A549 (cell line): ENCODE results near the gene ZBTB42. TPM values are rescaled to one million over a fixed set of nuclear protein-coding genes. Genes with fewer than 3 reads are reported as not detected.

Experiments
- ATAC-seq, 2 experiments: fragments of 200-7000 bp in 1 of 2; fragments of >200 bp in 1 of 2; cut with Nextera tagmentation in 1 of 2; cut with Tn5 transposase in 1 of 2; 3 replicates each; pipeline versions ENCODE4 v1.8.0 to v1.9.1; 2018 to 2020; ENCODE audit warnings: mild to moderate bottlenecking in 1 of 2, moderate library complexity in 1 of 2
- CTCF ChIA-PET: fragments of 300-600 bp; sonication (Branson Sonifier 250); formaldehyde crosslinking; extraction: SDS; loops from one replicate; lab custom pipeline; 2021; ENCODE audit warnings: antibody characterized with exemption, inconsistent platforms; lab: Yijun Ruan, JAX
- POLR2A ChIA-PET: fragments of 350-600 bp; formaldehyde crosslinking; extraction: SDS; loops from one replicate; lab custom pipeline; 2021; ENCODE audit warnings: antibody characterized with exemption, inconsistent platforms; lab: Yijun Ruan, JAX
- DNase-seq, 2 experiments: peaks; one replicate each; pipeline versions ENCODE4 v3.0.0 to v3.0.0-alpha.2; 2011 to 2016; ENCODE audit warnings: low read depth in 1 of 2, low spot score in 1 of 2
- FAIRE-seq: peaks from 2 replicates; lab custom pipeline; 2011; peaks lifted over from hg19 to GRCh38; lab: Jason Lieb, UNC
- H3K27ac ChIP-seq, 2 experiments: fragments of >200 bp; sonication (Bioruptor Twin); formaldehyde crosslinking; 3 replicates each; pipeline ENCODE4 v1.5.1; 2016 to 2017
- H3K4me1 ChIP-seq: fragments of >200 bp; sonication (Bioruptor Twin); formaldehyde crosslinking; 3 replicates; pipeline ENCODE4 v1.6.1; 2016
- H3K4me2 ChIP-seq: fragments of >200 bp; sonication (Bioruptor Twin); formaldehyde crosslinking; 3 replicates; pipeline ENCODE4 v1.6.1; 2016
- H3K4me3 ChIP-seq: fragments of >200 bp; sonication (Bioruptor Twin); formaldehyde crosslinking; 3 replicates; pipeline ENCODE4 v1.5.1; 2016
- H3K9me3 ChIP-seq: fragments of >200 bp; sonication (Bioruptor Twin); formaldehyde crosslinking; 3 replicates; pipeline ENCODE4 v1.6.1; 2016
- CEBPB ChIP-seq, 2 experiments: fragments of >200 bp in 1 of 2; sonication (Bioruptor Twin) in 1 of 2; formaldehyde crosslinking in 1 of 2; IDR thresholded peaks; 2 replicates each; pipeline ENCODE4 v1.6.1; 2012 to 2016
- E2F6 ChIP-seq: IDR thresholded peaks from 2 replicates; pipeline ENCODE4 v1.6.1; 2012; ENCODE audit warnings: low read depth, borderline replicate concordance
- EHF ChIP-seq: fragments of 250-450 bp; sonication (Bioruptor Pico); IDR thresholded peaks from 2 replicates; pipeline ENCODE4 v1.5.0; 2020; ENCODE audit warnings: mild to moderate bottlenecking
- ESRRA ChIP-seq: fragments of 150-350 bp; IDR thresholded peaks from 2 replicates; pipeline ENCODE4 v1.6.1; 2014; ENCODE audit warnings: mild to moderate bottlenecking, low read length, borderline replicate concordance
- FOSL2 ChIP-seq, 2 experiments: fragments of 450-650 bp in 1 of 2; fragments of >200 bp in 1 of 2; sonication (Bioruptor Twin) in 1 of 2; formaldehyde crosslinking; IDR thresholded peaks; 2 replicates each; pipeline versions ENCODE4 v1.5.0 to v1.6.1; 2016 to 2020; ENCODE audit warnings: mild to moderate bottlenecking in 1 of 2, moderate library complexity in 1 of 2
- FOXS1 ChIP-seq: fragments of 250-450 bp; sonication (Bioruptor Pico); IDR thresholded peaks from 2 replicates; pipeline ENCODE4 v1.5.0; 2020; ENCODE audit warnings: mild to moderate bottlenecking, moderate library complexity
- GATA3 ChIP-seq: IDR thresholded peaks from 2 replicates; pipeline ENCODE4 v1.6.1; 2012; ENCODE audit warnings: borderline replicate concordance
- HES2 ChIP-seq: fragments of >200 bp; sonication (Bioruptor Twin); formaldehyde crosslinking; IDR thresholded peaks from 2 replicates; pipeline ENCODE4 v1.6.1; 2016
- JUN ChIP-seq, 2 experiments: fragments of >200 bp; sonication (Bioruptor Twin); formaldehyde crosslinking; IDR thresholded peaks; 2 replicates in 1 of 2; 3 replicates in 1 of 2; pipeline ENCODE4 v1.6.1; 2016 to 2017
- JUNB ChIP-seq: fragments of >200 bp; sonication (Bioruptor Twin); formaldehyde crosslinking; IDR thresholded peaks from 2 replicates; pipeline ENCODE4 v1.6.1; 2016
- KDM5A ChIP-seq: fragments of 200-600 bp; sonication (generic); IDR thresholded peaks from 2 replicates; pipeline ENCODE4 v1.6.1; 2016; ENCODE audit warnings: antibody characterized with exemption, mild to moderate bottlenecking
- NPAS2 ChIP-seq: fragments of 250-450 bp; sonication (Bioruptor Pico); IDR thresholded peaks from 2 replicates; pipeline ENCODE4 v1.8.0; 2022; ENCODE audit warnings: mild to moderate bottlenecking, moderate library complexity, borderline replicate concordance
- RARB ChIP-seq: fragments of 250-450 bp; sonication (Bioruptor Pico); IDR thresholded peaks from 2 replicates; pipeline ENCODE4 v1.8.0; 2021; ENCODE audit warnings: mild to moderate bottlenecking, moderate library complexity
- RFX5 ChIP-seq: fragments of 450-650 bp; IDR thresholded peaks from 2 replicates; pipeline ENCODE4 v1.7.1; 2014; ENCODE audit warnings: antibody characterized with exemption, mild to moderate bottlenecking, moderate library complexity
- SMC3 ChIP-seq: fragments of >200 bp; sonication (Bioruptor Twin); formaldehyde crosslinking; IDR thresholded peaks from 3 replicates; pipeline ENCODE4 v1.6.1; 2018; ENCODE audit warnings: inconsistent platforms
- SREBF2 ChIP-seq: fragments of 450-650 bp; IDR thresholded peaks from 2 replicates; pipeline ENCODE4 v1.6.1; 2014; ENCODE audit warnings: mild to moderate bottlenecking, moderate library complexity
- TFCP2L1 ChIP-seq: fragments of 250-450 bp; sonication (Bioruptor Pico); IDR thresholded peaks from 2 replicates; pipeline ENCODE4 v1.5.0; 2021; ENCODE audit warnings: mild to moderate bottlenecking
- ZNF302 ChIP-seq: fragments of 250-450 bp; sonication (Bioruptor Pico); IDR thresholded peaks from 2 replicates; pipeline ENCODE4 v1.9.0; 2021; ENCODE audit warnings: inconsistent platforms, mild to moderate bottlenecking, moderate library complexity
- ZSCAN20 ChIP-seq: fragments of 250-450 bp; sonication (Bioruptor Pico); IDR thresholded peaks from 2 replicates; pipeline ENCODE4 v1.8.0; 2022; ENCODE audit warnings: mild to moderate bottlenecking, moderate library complexity
- WGBS: methylation state at CpG from one replicate; pipeline ENCODE4 v1.1.6; 2017; ENCODE audit errors: missing lambda C conversion rate; 5-methylcytosine and 5-hydroxymethylcytosine counted together
- polyA plus RNA-seq, 4 experiments: library from polyadenylated mRNA; depleted of rRNA in 3 of 4; stranded (reverse); fragments of >200 nt; fragmentation: RNase III in 1 of 4; extraction: RNeasy Plus Mini Kit Qiagen cat#74134 plus additional on column Dnase treatment in 1 of 4; gene quantifications; 2 replicates in 3 of 4; 3 replicates in 1 of 4; pipeline ENCODE4 v1.2.3, GENCODE V29; 2011 to 2017
- TF ChIP-seq, protein P1 (sequence below): fragments of 200-600 bp; sonication (generic); IDR thresholded peaks from 2 replicates; pipeline ENCODE4 v1.6.1; 2016; ENCODE audit warnings: antibody characterized with exemption, mild to moderate bottlenecking, moderate library complexity
- TF ChIP-seq, protein P2 (sequence below): IDR thresholded peaks from 2 replicates; pipeline ENCODE4 v1.6.1; 2012
- TF ChIP-seq, protein P3 (sequence below): fragments of >200 bp; sonication (Bioruptor Twin); formaldehyde crosslinking; IDR thresholded peaks from 3 replicates; pipeline ENCODE4 v1.5.1; 2016

Gene ZBTB42
- polyA plus RNA-seq, 2 of the 4 experiments (the other 2 are of a cell fraction), result 1.6 to 2.6 TPM

DNA sequence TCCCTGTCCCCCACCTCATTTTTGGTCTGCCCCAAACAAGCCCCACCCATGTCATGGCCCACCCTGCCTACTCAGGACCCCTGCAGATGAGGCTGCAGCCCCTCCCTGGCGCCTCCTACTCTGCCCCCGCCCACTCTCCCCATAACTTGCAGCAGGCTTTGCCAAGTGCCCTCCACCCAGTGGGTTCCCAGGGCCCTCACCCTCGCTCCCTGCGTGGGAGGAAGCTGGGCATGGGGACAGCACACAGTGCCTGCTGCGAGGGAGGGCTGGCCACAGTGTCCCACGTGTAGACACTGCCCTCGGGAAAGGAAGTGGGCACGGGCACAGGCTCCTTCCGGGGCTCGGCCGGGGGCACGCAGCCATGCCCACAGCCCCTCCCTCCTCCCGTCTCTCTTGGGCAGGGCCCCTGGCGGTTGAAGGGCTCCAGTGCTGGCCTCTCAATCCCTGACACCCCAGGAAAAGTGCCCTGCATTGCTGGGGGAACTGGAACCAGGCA, 14.8 kb upstream of the ZBTB42 start:
- Histone ChIP-seq H3K4me2 (no peak overlapping the region), H3K9me3 (no peaks in the 10 kb centered on the region), H3K27ac (no peak overlapping the region), H3K4me1 (0 out of 3 replicates have a peak, but pooled peaks cover 10% of the 10 kb centered on the region), H3K4me3 (no peak overlapping the region)
- POLR2A ChIA-PET, result no interaction called here
- ATAC-seq, result no peak
- DNase-seq, result no peak
- 100% methylated on average over 2 of the region's 14 CpGs for WGBS
- no peak for FAIRE-seq
- CTCF ChIA-PET, result interaction anchor here (1.1 kb wide), 2 partner anchors 18 to 41 kb away, joined by 3 to 4 read pairs; no protein-coding TSS in a partner anchor
- TF ChIP-seq SREBF2, result no peak
- TF ChIP-seq, protein P1, sequence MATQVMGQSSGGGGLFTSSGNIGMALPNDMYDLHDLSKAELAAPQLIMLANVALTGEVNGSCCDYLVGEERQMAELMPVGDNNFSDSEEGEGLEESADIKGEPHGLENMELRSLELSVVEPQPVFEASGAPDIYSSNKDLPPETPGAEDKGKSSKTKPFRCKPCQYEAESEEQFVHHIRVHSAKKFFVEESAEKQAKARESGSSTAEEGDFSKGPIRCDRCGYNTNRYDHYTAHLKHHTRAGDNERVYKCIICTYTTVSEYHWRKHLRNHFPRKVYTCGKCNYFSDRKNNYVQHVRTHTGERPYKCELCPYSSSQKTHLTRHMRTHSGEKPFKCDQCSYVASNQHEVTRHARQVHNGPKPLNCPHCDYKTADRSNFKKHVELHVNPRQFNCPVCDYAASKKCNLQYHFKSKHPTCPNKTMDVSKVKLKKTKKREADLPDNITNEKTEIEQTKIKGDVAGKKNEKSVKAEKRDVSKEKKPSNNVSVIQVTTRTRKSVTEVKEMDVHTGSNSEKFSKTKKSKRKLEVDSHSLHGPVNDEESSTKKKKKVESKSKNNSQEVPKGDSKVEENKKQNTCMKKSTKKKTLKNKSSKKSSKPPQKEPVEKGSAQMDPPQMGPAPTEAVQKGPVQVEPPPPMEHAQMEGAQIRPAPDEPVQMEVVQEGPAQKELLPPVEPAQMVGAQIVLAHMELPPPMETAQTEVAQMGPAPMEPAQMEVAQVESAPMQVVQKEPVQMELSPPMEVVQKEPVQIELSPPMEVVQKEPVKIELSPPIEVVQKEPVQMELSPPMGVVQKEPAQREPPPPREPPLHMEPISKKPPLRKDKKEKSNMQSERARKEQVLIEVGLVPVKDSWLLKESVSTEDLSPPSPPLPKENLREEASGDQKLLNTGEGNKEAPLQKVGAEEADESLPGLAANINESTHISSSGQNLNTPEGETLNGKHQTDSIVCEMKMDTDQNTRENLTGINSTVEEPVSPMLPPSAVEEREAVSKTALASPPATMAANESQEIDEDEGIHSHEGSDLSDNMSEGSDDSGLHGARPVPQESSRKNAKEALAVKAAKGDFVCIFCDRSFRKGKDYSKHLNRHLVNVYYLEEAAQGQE, result no peak

DNA sequence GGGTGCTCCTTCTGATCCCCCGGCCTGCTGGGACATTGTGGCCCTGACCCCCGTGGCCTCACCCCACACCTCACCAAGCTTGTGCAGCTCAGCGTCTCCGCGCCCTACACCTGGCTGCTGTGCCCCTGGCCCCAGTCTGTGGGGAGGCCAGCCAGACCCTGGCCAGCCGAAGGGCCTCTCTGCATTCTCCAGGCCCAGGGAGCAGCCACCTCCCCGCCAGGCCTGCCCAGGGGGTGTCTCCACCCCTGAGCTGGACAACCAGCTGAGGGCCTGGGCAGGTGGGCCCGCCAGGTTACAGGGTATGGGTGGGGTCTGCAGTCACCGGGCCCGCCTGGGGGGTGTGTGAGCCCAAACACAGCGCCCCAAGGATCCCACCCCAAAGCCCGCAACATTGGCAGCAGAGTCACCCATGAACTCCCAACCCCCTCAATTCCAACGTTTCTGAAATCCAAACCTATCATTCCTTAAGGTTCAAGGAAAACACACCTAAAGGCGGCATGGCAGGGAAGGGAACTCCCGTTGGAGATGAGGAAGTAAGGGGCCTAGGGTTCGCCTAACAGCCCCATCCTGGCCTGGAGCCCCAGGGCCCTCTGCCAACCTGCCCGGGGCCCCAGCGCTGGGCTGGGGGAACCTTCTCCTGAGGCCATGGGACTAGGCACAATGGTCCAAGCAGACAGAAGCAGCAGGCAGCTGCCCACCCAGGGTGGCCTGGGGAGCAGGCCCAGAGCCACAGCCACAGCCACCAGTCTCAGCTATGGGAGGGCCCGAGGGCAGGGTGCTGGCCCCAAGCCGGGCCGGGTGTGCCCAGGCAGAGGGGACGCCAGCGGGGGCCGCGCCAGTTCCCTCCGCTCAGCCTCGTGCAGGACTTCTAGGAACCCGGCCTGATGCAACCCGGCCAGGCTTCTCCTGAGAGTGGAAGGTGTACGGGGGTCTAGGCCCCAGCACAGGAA, 13.9 kb upstream of the ZBTB42 start:
- FAIRE-seq (no peak), DNase-seq (no peak), ATAC-seq (no peak)
- Histone ChIP-seq H3K9me3 (no peaks in the 10 kb centered on the region), H3K4me2 (no peak overlapping the region), H3K27ac (no peak overlapping the region), H3K4me3 (no peak overlapping the region)
- CTCF ChIA-PET, result interaction anchor here (1.1 to 6.1 kb wide), 3 partner anchors 17 to 39 kb away, joined by 4 to 48 read pairs (median 9); no protein-coding TSS in a partner anchor
- POLR2A ChIA-PET, result no interaction called here
- 88% methylated on average over 23 of the region's 30 CpGs for WGBS
- TF ChIP-seq GATA3 (no peak), ZNF302 (no peak), NPAS2 (no peak), JUNB (no peak), JUN (IDR thresholded peaks at IDR 0.05) (no peak)
- TF ChIP-seq, all 56 proteins: peak for 0
- H3K4me1 ChIP-seq, result peaks cover 11% of the 10 kb centered on the region; the same call in 1 of the 3 replicates

DNA sequence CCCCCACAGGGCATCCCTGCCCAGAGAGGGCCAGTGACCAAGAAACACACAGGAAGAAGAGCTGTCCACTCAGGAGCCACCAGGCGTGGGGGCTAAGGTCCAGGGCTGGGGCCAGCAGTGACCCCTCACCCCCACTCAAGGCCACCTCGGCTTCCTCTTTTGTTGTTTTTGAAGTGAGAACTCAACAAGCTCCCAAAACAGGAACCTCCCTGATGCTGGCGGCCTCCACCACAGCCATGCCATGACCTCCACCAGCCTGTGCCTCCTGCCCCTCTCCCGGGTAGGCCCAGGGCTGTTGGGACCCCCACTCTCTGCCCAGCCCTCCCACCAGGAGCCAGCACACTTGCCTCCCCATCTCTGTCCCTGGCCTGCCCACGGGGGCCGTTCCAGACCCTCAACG, 13.2 kb upstream of the ZBTB42 start:
- ChIA-PET POLR2A (no interaction called here), CTCF (interaction anchor here (1.3 to 6.1 kb wide), 3 partner anchors 12 to 38 kb away, joined by 4 to 48 read pairs (median 9); no protein-coding TSS in a partner anchor)
- no peak for DNase-seq
- TF ChIP-seq EHF (CRISPR knock-in tag) (no peak), RFX5 (no peak), TFCP2L1 (CRISPR knock-in tag) (no peak), CEBPB (IDR thresholded peaks at IDR 0.05) (no peak), KDM5A (no peak), ZSCAN20 (CRISPR knock-in tag) (no peak), ESRRA (no peak), FOXS1 (CRISPR knock-in tag) (no peak), HES2 (no peak), FOSL2 (IDR thresholded peaks at IDR 0.05) (no peak), FOSL2 (CRISPR knock-in tag; IDR thresholded peaks at IDR 0.05) (no peak), RARB (CRISPR knock-in tag) (no peak), SMC3 (no peak), E2F6 (no peak)
- TF ChIP-seq, protein P2, sequence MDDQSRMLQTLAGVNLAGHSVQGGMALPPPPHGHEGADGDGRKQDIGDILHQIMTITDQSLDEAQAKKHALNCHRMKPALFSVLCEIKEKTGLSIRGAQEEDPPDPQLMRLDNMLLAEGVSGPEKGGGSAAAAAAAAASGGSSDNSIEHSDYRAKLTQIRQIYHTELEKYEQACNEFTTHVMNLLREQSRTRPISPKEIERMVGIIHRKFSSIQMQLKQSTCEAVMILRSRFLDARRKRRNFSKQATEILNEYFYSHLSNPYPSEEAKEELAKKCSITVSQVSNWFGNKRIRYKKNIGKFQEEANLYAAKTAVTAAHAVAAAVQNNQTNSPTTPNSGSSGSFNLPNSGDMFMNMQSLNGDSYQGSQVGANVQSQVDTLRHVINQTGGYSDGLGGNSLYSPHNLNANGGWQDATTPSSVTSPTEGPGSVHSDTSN, result no peak
- TF ChIP-seq, protein P3, sequence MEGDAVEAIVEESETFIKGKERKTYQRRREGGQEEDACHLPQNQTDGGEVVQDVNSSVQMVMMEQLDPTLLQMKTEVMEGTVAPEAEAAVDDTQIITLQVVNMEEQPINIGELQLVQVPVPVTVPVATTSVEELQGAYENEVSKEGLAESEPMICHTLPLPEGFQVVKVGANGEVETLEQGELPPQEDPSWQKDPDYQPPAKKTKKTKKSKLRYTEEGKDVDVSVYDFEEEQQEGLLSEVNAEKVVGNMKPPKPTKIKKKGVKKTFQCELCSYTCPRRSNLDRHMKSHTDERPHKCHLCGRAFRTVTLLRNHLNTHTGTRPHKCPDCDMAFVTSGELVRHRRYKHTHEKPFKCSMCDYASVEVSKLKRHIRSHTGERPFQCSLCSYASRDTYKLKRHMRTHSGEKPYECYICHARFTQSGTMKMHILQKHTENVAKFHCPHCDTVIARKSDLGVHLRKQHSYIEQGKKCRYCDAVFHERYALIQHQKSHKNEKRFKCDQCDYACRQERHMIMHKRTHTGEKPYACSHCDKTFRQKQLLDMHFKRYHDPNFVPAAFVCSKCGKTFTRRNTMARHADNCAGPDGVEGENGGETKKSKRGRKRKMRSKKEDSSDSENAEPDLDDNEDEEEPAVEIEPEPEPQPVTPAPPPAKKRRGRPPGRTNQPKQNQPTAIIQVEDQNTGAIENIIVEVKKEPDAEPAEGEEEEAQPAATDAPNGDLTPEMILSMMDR, result no peak
- no peak overlapping the region for H3K4me3 ChIP-seq
- H3K4me1 ChIP-seq, result peaks cover 18% of the 10 kb centered on the region; the same call in 2 of the 3 replicates
- no peak overlapping the region for H3K27ac ChIP-seq
- no peak for ATAC-seq
- H3K4me2 ChIP-seq, result no peak overlapping the region
- 94% methylated on average over 4 of the region's 7 CpGs for WGBS
- no peaks in the 10 kb centered on the region for H3K9me3 ChIP-seq
- FAIRE-seq, result no peak
